ENCODE results near the gene PDE7B. TPM values are rescaled to one million over a fixed set of nuclear protein-coding genes. Genes with fewer than 3 reads are reported as not detected.
"Not testable (repeated sequence)": the region's sequence is repeated elsewhere in the genome, so short reads cannot be mapped to it uniquely, and the experiment has no call there.

PDE7B gene
- total and polyA plus RNA-seq, 2 donors from 2014 or later, result 4.6 to 15.4 TPM

GRCh38 chr6:136213853-136214252, 362.4 kb downstream of the PDE7B start:
- Histone ChIP-seq H3K4me1 (ENCODE audit: control insufficient read depth in 2 of 3, insufficient read depth in 2 of 3, low read depth in 1 of 3, low read length in 3 of 3) (no peaks in the 10 kb centered on the region), H3K9ac (ENCODE audit: low read length in 3 of 3) (no peak overlapping the region), H3K36me3 (ENCODE audit: control insufficient read depth in 2 of 3, insufficient read depth in 3 of 3, low read length in 3 of 3) (no peaks in the 10 kb centered on the region), H3K27me3 (ENCODE audit: control insufficient read depth, insufficient read depth, low read length) (no peaks in the 10 kb centered on the region), H3K27ac (ENCODE audit: low read depth in 2 of 2, low read length in 2 of 2) (no peak overlapping the region), H3K4me3 (ENCODE audit: low read length in 3 of 3) (no peak overlapping the region), H3K9me3 (ENCODE audit: control insufficient read depth in 2 of 3, insufficient read depth in 1 of 3, low read length in 3 of 3) (no peaks in the 10 kb centered on the region)
- FAIRE-seq (no peak), DNase-seq (no peak)
- no peak for TF ChIP-seq CTCF (IDR thresholded peaks at IDR 0.05; ENCODE audit: borderline replicate concordance, extremely low read depth, insufficient read depth)
- intact Hi-C loops (cut with DNase I), result loop anchor here (10.0 kb wide), 1 partner anchor 679 kb away; no protein-coding TSS in a partner anchor

GRCh38 chr6:136216503-136217401, 365.3 kb downstream of the PDE7B start:
- Histone ChIP-seq H3K27ac (ENCODE audit: low read depth in 2 of 2, low read length in 2 of 2) (no peak overlapping the region), H3K4me3 (ENCODE audit: low read length in 3 of 3) (no peak overlapping the region), H3K27me3 (ENCODE audit: control insufficient read depth, insufficient read depth, low read length) (no peaks in the 10 kb centered on the region), H3K4me1 (ENCODE audit: control insufficient read depth in 2 of 3, insufficient read depth in 2 of 3, low read depth in 1 of 3, low read length in 3 of 3) (no peaks in the 10 kb centered on the region), H3K9ac (ENCODE audit: low read length in 3 of 3) (no peak overlapping the region), H3K9me3 (ENCODE audit: control insufficient read depth in 2 of 3, insufficient read depth in 1 of 3, low read length in 3 of 3) (no peaks in the 10 kb centered on the region), H3K36me3 (ENCODE audit: control insufficient read depth in 2 of 3, insufficient read depth in 3 of 3, low read length in 3 of 3) (no peaks in the 10 kb centered on the region)
- DNase-seq (no peak), FAIRE-seq (peak; percentile 25)
- intact Hi-C loops (cut with DNase I), result loop anchor here (10.0 kb wide), 1 partner anchor 682 kb away; no protein-coding TSS in a partner anchor
- no peak for TF ChIP-seq CTCF (IDR thresholded peaks at IDR 0.05; ENCODE audit: borderline replicate concordance, extremely low read depth, insufficient read depth)

- FAIRE-seq; H3K4me3 ChIP-seq (ENCODE audit: low read length in 3 of 3); H3K27me3 ChIP-seq (ENCODE audit: control insufficient read depth, insufficient read depth, low read length); intact Hi-C loops (cut with DNase I); H3K36me3 ChIP-seq (ENCODE audit: control insufficient read depth in 2 of 3, insufficient read depth in 3 of 3, low read length in 3 of 3); H3K27ac ChIP-seq (ENCODE audit: low read depth in 2 of 2, low read length in 2 of 2); H3K9me3 ChIP-seq (ENCODE audit: control insufficient read depth in 2 of 3, insufficient read depth in 1 of 3, low read length in 3 of 3); H3K9ac ChIP-seq (ENCODE audit: low read length in 3 of 3); DNase-seq: not testable (repeated sequence)
- peaks cover 0 to 10% (median 5%) of the 10 kb centered on the region in 3 donors for H3K4me1 ChIP-seq (ENCODE audit: control insufficient read depth in 2 of 3, insufficient read depth in 2 of 3, low read depth in 1 of 3, low read length in 3 of 3)
Measured at GRCh38 chr6:136224974-136225373, 373.5 kb downstream of the PDE7B start.

GRCh38 chr6:136225496-136225895, 374.0 kb downstream of the PDE7B start:
- no peaks in the 10 kb centered on the region for H3K36me3 ChIP-seq (ENCODE audit: control insufficient read depth in 2 of 3, insufficient read depth in 3 of 3, low read length in 3 of 3)
- TF ChIP-seq CTCF (IDR thresholded peaks at IDR 0.05; ENCODE audit: borderline replicate concordance, extremely low read depth, insufficient read depth), result no peak
- no peak for FAIRE-seq

More at GRCh38 chr6:136225496-136225895, 374.0 kb downstream of the PDE7B start:
- Histone ChIP-seq H3K4me3 (ENCODE audit: low read length in 3 of 3) (no peak overlapping the region), H3K9ac (ENCODE audit: low read length in 3 of 3) (no peak overlapping the region), H3K27me3 (ENCODE audit: control insufficient read depth, insufficient read depth, low read length) (no peaks in the 10 kb centered on the region), H3K9me3 (ENCODE audit: control insufficient read depth in 2 of 3, insufficient read depth in 1 of 3, low read length in 3 of 3) (no peaks in the 10 kb centered on the region), H3K4me1 (ENCODE audit: control insufficient read depth in 2 of 3, insufficient read depth in 2 of 3, low read depth in 1 of 3, low read length in 3 of 3) (peaks cover 0 to 10% (median 5%) of the 10 kb centered on the region in 3 donors), H3K27ac (ENCODE audit: low read depth in 2 of 2, low read length in 2 of 2) (no peak overlapping the region)
- no peak for DNase-seq
- intact Hi-C loops (cut with DNase I), result no loop called here

Data from kidney (tissue), 14 donors.